Keratinocyte (primary cell): ENCODE measurements around the gene TMEM151B. TPM values are rescaled to one million over a fixed set of nuclear protein-coding genes. Genes with fewer than 3 reads are reported as not detected.

ENCODE experiments used
- DNase-seq: peaks from one replicate; pipeline ENCODE4 v3.0.0-alpha.2; 2011; ENCODE audit warnings: low read depth, missing footprints, low spot score
- FAIRE-seq: peaks from 2 replicates; lab custom pipeline; 2011; peaks lifted over from hg19 to GRCh38; lab: Jason Lieb, UNC
- H2AFZ ChIP-seq: 2 replicates; pipeline ENCODE4 v1.6.0; 2012; ENCODE audit warnings: low read length, control low read depth, inconsistent platforms; ENCODE audit not compliant: control insufficient read depth
- H3K27ac ChIP-seq: 2 replicates; pipeline ENCODE4 v1.5.1; 2011; ENCODE audit warnings: low read length; ENCODE audit not compliant: control insufficient read depth, insufficient read depth
- H3K27me3 ChIP-seq: 3 replicates; pipeline ENCODE4 v1.6.0; 2011; ENCODE audit warnings: low read length; ENCODE audit not compliant: control insufficient read depth, insufficient read depth; ENCODE audit errors: extremely low read depth
- H3K36me3 ChIP-seq, 2 experiments: 2 replicates in 1 of 2; 3 replicates in 1 of 2; pipeline ENCODE4 v1.5.1; 2011; ENCODE audit warnings: low read length in 2 of 2, mild to moderate bottlenecking in 1 of 2; ENCODE audit not compliant: control insufficient read depth in 2 of 2, insufficient read depth in 2 of 2; ENCODE audit errors: extremely low read depth in 1 of 2
- H3K4me1 ChIP-seq: 3 replicates; pipeline ENCODE4 v1.5.1; 2011; ENCODE audit warnings: low read length; ENCODE audit not compliant: control insufficient read depth, insufficient read depth; ENCODE audit errors: extremely low read depth
- H3K4me2 ChIP-seq: 3 replicates; pipeline ENCODE4 v1.6.0; 2011; ENCODE audit warnings: low read depth, low read length; ENCODE audit not compliant: control insufficient read depth, insufficient read depth; ENCODE audit errors: extremely low read depth
- H3K4me3 ChIP-seq, 3 experiments: fragments of 200-600 bp in 1 of 3; sonication (generic) in 1 of 3; 2 replicates in 2 of 3; 3 replicates in 1 of 3; pipeline ENCODE4 v1.5.1; 2011 to 2016; ENCODE audit warnings: low read length in 3 of 3, mild to moderate bottlenecking in 3 of 3, control low read depth in 2 of 3, inconsistent platforms in 1 of 3, low read depth in 1 of 3, mixed read lengths in 1 of 3, mixed run types in 1 of 3, moderate library complexity in 1 of 3; ENCODE audit not compliant: control insufficient read depth in 2 of 3, insufficient read depth in 2 of 3; ENCODE audit errors: extremely low read depth in 1 of 3
- H3K79me2 ChIP-seq: 2 replicates; pipeline ENCODE4 v1.6.0; 2012; ENCODE audit warnings: low read length; ENCODE audit not compliant: control insufficient read depth, insufficient read depth
- H3K9ac ChIP-seq: 3 replicates; pipeline ENCODE4 v1.6.0; 2011; ENCODE audit warnings: low read length; ENCODE audit not compliant: control insufficient read depth, insufficient read depth; ENCODE audit errors: extremely low read depth
- H3K9me1 ChIP-seq: 3 replicates; pipeline ENCODE4 v1.6.0; 2011; ENCODE audit warnings: low read length; ENCODE audit not compliant: control insufficient read depth, insufficient read depth; ENCODE audit errors: extremely low read depth
- H3K9me3 ChIP-seq: 2 replicates; pipeline ENCODE4 v1.5.1; 2012; ENCODE audit warnings: low read depth, low read length; ENCODE audit not compliant: control insufficient read depth
- H4K20me1 ChIP-seq: 3 replicates; pipeline ENCODE4 v1.6.0; 2011; ENCODE audit warnings: low read length; ENCODE audit not compliant: control insufficient read depth, insufficient read depth; ENCODE audit errors: extremely low read depth
- CTCF ChIP-seq, 3 experiments: IDR thresholded peaks in 1 of 3; conservative IDR thresholded peaks in 1 of 3; optimal IDR thresholded peaks in 1 of 3; 2 replicates in 2 of 3; 3 replicates in 1 of 3; pipeline versions ENCODE3 to v1.5.1; 2011; ENCODE audit warnings: low read length in 3 of 3, mild to moderate bottlenecking in 3 of 3, moderate library complexity in 2 of 3, control low read depth in 1 of 3, inconsistent platforms in 1 of 3; ENCODE audit not compliant: insufficient read depth in 2 of 3; ENCODE audit errors: extremely low read depth in 1 of 3
- EZH2 ChIP-seq: IDR thresholded peaks from one replicate; pipeline ENCODE4 v1.6.1; 2012; ENCODE audit warnings: inconsistent platforms, mild to moderate bottlenecking, low read length, moderate library complexity
- dilution Hi-C: fragments of 300-500 bp; cut with MboI; formaldehyde crosslinking; loops from one replicate; pipeline ENCODE4 v1.7.0; 2020; ENCODE audit warnings: low sequenced_read_pairs; ENCODE audit not compliant: extremely low pct_ligation_motif_present
- polyA plus RNA-seq, 5 experiments: library from polyadenylated mRNA; depleted of rRNA in 3 of 5; stranded (reverse) in 3 of 5; stranded (forward) in 1 of 5; unstranded in 1 of 5; fragments of >200 nt; gene quantifications; 1 replicate in 1 of 5; 2 replicates in 3 of 5; 3 replicates in 1 of 5; pipeline versions ENCODE4 v1.2.1 to v1.2.3, GENCODE V29; 2011 to 2012; ENCODE audit warnings: missing spikeins in 2 of 5, low read depth in 1 of 5, low replicate concordance in 1 of 5

The TMEM151B gene
- polyA plus RNA-seq, 1 donor (not counting 4 experiments of a cell fraction or from before 2014, with no cell fraction given): not detected

DNA sequence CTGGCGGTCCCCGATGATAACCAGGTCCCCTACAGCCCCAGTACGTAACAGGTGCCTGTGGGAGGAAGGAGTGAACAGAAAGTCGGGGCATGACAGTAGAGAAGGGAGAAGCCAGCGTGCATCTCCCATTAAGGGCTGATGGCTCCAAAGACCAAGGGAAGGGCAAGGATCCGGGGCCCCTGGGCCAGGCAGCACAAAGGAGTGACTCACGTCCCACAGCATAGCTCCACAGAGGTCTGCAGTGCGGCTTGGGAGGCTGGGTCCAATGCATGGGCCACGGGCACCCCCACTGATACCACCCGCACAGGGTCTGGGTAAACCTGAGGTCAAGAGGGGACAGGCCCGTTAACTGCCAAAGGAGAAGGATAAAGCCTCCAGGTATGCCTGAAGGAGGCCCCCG lies 32.6 kb downstream of the TMEM151B start:
- Histone ChIP-seq H3K27ac (no peak overlapping the region), H4K20me1 (no peaks in the 10 kb centered on the region), H3K9ac (no peak overlapping the region), H3K27me3 (peaks cover 9% of the 10 kb centered on the region), H3K4me2 (no peak overlapping the region), H3K79me2 (no peaks in the 10 kb centered on the region), H3K36me3 (peaks cover 47 to 48% of the 10 kb centered on the region in 2 experiments), H3K9me1 (peaks cover 2% of the 10 kb centered on the region), H3K9me3 (no peaks in the 10 kb centered on the region), H2AFZ (no peak overlapping the region), H3K4me1 (peaks cover 2% of the 10 kb centered on the region), H3K4me3 (no peak overlapping the region)
- FAIRE-seq: no peak
- no peak for TF ChIP-seq EZH2
- TF ChIP-seq CTCF (optimal IDR thresholded peaks at IDR 0.05 in 1 of 3, IDR thresholded peaks at IDR 0.05 in 1 of 3, conservative IDR thresholded peaks at IDR 0.05 in 1 of 3; ENCODE audit: extremely low read depth in 1 of 3, insufficient read depth in 2 of 3, low read length in 3 of 3): no peak
- dilution Hi-C loops: no loop called here
- DNase-seq: no peak

- FAIRE-seq: no peak
- peaks cover 2% of the 10 kb centered on the region for H3K4me1 ChIP-seq
- H2AFZ ChIP-seq: no peak overlapping the region
- peaks cover under 1% of the 10 kb centered on the region for H3K27me3 ChIP-seq
- no peaks in the 10 kb centered on the region for H3K79me2 ChIP-seq
- no peak for DNase-seq
- dilution Hi-C loops: no loop called here
- no peak for TF ChIP-seq CTCF (optimal IDR thresholded peaks at IDR 0.05 in 1 of 3, IDR thresholded peaks at IDR 0.05 in 1 of 3, conservative IDR thresholded peaks at IDR 0.05 in 1 of 3; ENCODE audit: extremely low read depth in 1 of 3, insufficient read depth in 2 of 3, low read length in 3 of 3)
- H3K9ac ChIP-seq: no peak overlapping the region
- peaks cover 2% of the 10 kb centered on the region for H3K9me1 ChIP-seq
- peaks cover 48 to 57% of the 10 kb centered on the region in 2 experiments for H3K36me3 ChIP-seq
- no peaks in the 10 kb centered on the region for H4K20me1 ChIP-seq
- H3K4me3 ChIP-seq: no peak overlapping the region
- H3K4me2 ChIP-seq: no peak overlapping the region
- H3K27ac ChIP-seq: no peak overlapping the region
- H3K9me3 ChIP-seq: no peaks in the 10 kb centered on the region
These were observed 33.6 kb downstream of the TMEM151B start for GRCh38 chr6:44303842-44304241.
